ENCODE results near the gene PWWP2B. TPM values are rescaled to one million over a fixed set of nuclear protein-coding genes. Genes with fewer than 3 reads are reported as not detected.

PWWP2B gene
- total and polyA plus RNA-seq, 2 of the 13 experiments (the other 11 are each of a cell fraction or from before 2014, with no cell fraction given): 2.3 to 4.7 TPM

GRCh38 chr10:132406750-132407149 lies 9.8 kb downstream of the PWWP2B start (continued):
- no peak for TF ChIP-seq PATZ1 (CRISPR knock-in tag; IDR thresholded peaks at IDR 0.05)
- TF ChIP-seq NFE2L1 (CRISPR knock-in tag; IDR thresholded peaks at IDR 0.05; ENCODE audit: borderline replicate concordance): no peak

- no TSS peak for BruUV-seq (replicated peaks)
- H3K79me2 ChIP-seq (ENCODE audit: insufficient read depth, low read length): no peaks in the 10 kb centered on the region
- no peak for FAIRE-seq
- DNase-seq (ENCODE audit: low spot score): peak; percentile 58
- POLR2A ChIA-PET: no interaction called here
- peaks cover 38% of the 10 kb centered on the region for H3K4me1 ChIP-seq (ENCODE audit: insufficient read depth, low read length)
- in situ Hi-C loops (cut with HindIII; ENCODE audit: extremely low pct_ligation_motif_present, low pct_unique_long_range_greater_than_20kb) (no loop called here), intact Hi-C loops (cut with micrococcal nuclease; ENCODE audit: unreplicated experiment) (no loop called here)
- no peak overlapping the region for H2AFZ ChIP-seq (ENCODE audit: low read length)
- H4K20me1 ChIP-seq (ENCODE audit: insufficient read depth, low read length): no peaks in the 10 kb centered on the region
- H3K9ac ChIP-seq (ENCODE audit: insufficient read depth, low read depth, low read length): 0 out of 2 replicates have a peak overlapping the region, but pooled peaks have one; percentile 21
- WGBS (ENCODE audit: low lambda C conversion rate): no CpG with 5 or more reads among the region's 12 CpGs
- H3K4me3 ChIP-seq (replicated peaks in 1 of 3; ENCODE audit: insufficient read depth in 1 of 3, low read depth in 2 of 3, low read length in 3 of 3): no peak overlapping the region
- CTCF ChIA-PET (ENCODE audit: low intra/inter-chr PET ratio, low total read pairs): no interaction called here
- H3K27ac ChIP-seq (ENCODE audit: extremely low read length, insufficient read depth, low read length): peak overlapping the region; percentile 38
- peak overlapping the region; percentile 36; the same call in 1 of the 2 replicates for H3K4me2 ChIP-seq (ENCODE audit: low read depth, low read length)
- ATAC-seq: peak; percentile 59
- no peaks in the 10 kb centered on the region for H3K36me3 ChIP-seq (replicated peaks in 1 of 2; ENCODE audit: control insufficient read depth in 1 of 2, insufficient read depth in 2 of 2, low read length in 2 of 2)
- H3K27me3 ChIP-seq (ENCODE audit: control insufficient read depth in 1 of 2, insufficient read depth in 2 of 2, low read length in 2 of 2): no peaks in the 10 kb centered on the region; a peak in 1 of 5 replicates
- H3K9me3 ChIP-seq (ENCODE audit: low read length): no peaks in the 10 kb centered on the region
- TF ChIP-seq ZFY (CRISPR knock-in tag; IDR thresholded peaks at IDR 0.05) (peak; percentile 35; the same call in 1 of the 2 replicates), ZNF687 (CRISPR knock-in tag; IDR thresholded peaks at IDR 0.05) (peak; percentile 72), SRF (IDR thresholded peaks at IDR 0.05; ENCODE audit: low read depth, low read length) (no peak), GABPA (IDR thresholded peaks at IDR 0.05; ENCODE audit: low read depth, low read length) (no peak), GABPA (CRISPR knock-in tag; IDR thresholded peaks at IDR 0.05; ENCODE audit: low read depth) (0 out of 2 replicates have a peak, but pooled peaks have one; percentile 14), GABPB1 (CRISPR knock-in tag; IDR thresholded peaks at IDR 0.05) (0 out of 2 replicates have a peak, but pooled peaks have one; percentile 8), SNAI1 (CRISPR knock-in tag; IDR thresholded peaks at IDR 0.05; ENCODE audit: borderline replicate concordance) (no peak), ZNF281 (CRISPR knock-in tag; IDR thresholded peaks at IDR 0.05; ENCODE audit: borderline replicate concordance) (0 out of 2 replicates have a peak, but pooled peaks have one; percentile 22), TFAP4 (IDR thresholded peaks at IDR 0.05; ENCODE audit: borderline replicate concordance, low read depth) (peak; percentile 43; the same call in 1 of the 2 replicates)
These were observed 10.3 kb downstream of the PWWP2B start for GRCh38 chr10:132407243-132407746.
